Neuronal stem cell (in vitro differentiated cells): ENCODE measurements around the gene AGFG2.
"Not testable (repeated sequence)": the region's sequence is repeated elsewhere in the genome, so short reads cannot be mapped to it uniquely, and the experiment has no call there.

Experiments used
- DNase-seq: peaks from one replicate; pipeline ENCODE4 v3.0.0-alpha.2; 2013; ENCODE audit warnings: low spot score
- H2AFZ ChIP-seq: one replicate; pipeline ENCODE4 v1.6.1; 2013; ENCODE audit warnings: mild to moderate bottlenecking, low read length, inconsistent platforms
- H2AK5ac ChIP-seq: 2 replicates; pipeline ENCODE4 v1.6.1; 2013; ENCODE audit warnings: low read depth, mild to moderate bottlenecking, inconsistent platforms, low read length, moderate library complexity, mixed read lengths
- H2BK120ac ChIP-seq: 2 replicates; pipeline ENCODE4 v1.6.1; 2013; ENCODE audit warnings: low read depth, mild to moderate bottlenecking, inconsistent platforms, low read length, moderate library complexity, mixed read lengths
- H2BK12ac ChIP-seq: one replicate; pipeline ENCODE4 v1.6.1; 2013; ENCODE audit warnings: low read length, inconsistent platforms
- H2BK15ac ChIP-seq: 2 replicates; pipeline ENCODE4 v1.6.1; 2013; ENCODE audit warnings: mild to moderate bottlenecking, low read length, inconsistent platforms, mixed read lengths
- H2BK5ac ChIP-seq: one replicate; pipeline ENCODE4 v1.6.1; 2013; ENCODE audit warnings: inconsistent platforms, mild to moderate bottlenecking, low read length, moderate library complexity
- H3K14ac ChIP-seq: one replicate; pipeline ENCODE4 v1.6.1; 2013; ENCODE audit warnings: low read length, inconsistent platforms
- H3K18ac ChIP-seq: 2 replicates; pipeline ENCODE4 v1.6.1; 2013; ENCODE audit warnings: low read length, inconsistent platforms
- H3K23ac ChIP-seq: 2 replicates; pipeline ENCODE4 v1.6.1; 2013; ENCODE audit warnings: low read depth, mild to moderate bottlenecking, mixed read lengths, low read length, inconsistent platforms; ENCODE audit not compliant: poor library complexity
- H3K27ac ChIP-seq: replicated peaks from 3 replicates; pipeline ENCODE4 v1.5.1; 2013; ENCODE audit warnings: low read length, inconsistent platforms
- H3K27me3 ChIP-seq, 3 experiments: 2 replicates each; pipeline ENCODE4 v1.6.1; 2013; ENCODE audit warnings: low read length in 3 of 3, mild to moderate bottlenecking in 2 of 3, inconsistent platforms in 1 of 3, low read depth in 1 of 3, mixed read lengths in 1 of 3, moderate library complexity in 1 of 3; ENCODE audit not compliant: control insufficient read depth in 3 of 3, insufficient read depth in 3 of 3
- H3K36me3 ChIP-seq, 2 donors: replicated peaks in 1 of 2; 2 replicates each; pipeline ENCODE4 v1.6.1; 2013; ENCODE audit warnings: low read length in 2 of 2; ENCODE audit not compliant: control insufficient read depth in 2 of 2, insufficient read depth in 2 of 2
- H3K4ac ChIP-seq: 2 replicates; pipeline ENCODE4 v1.6.1; 2013; ENCODE audit warnings: inconsistent platforms, mild to moderate bottlenecking, low read length, moderate library complexity
- H3K4me1 ChIP-seq, 2 donors: 1 replicate in 1 of 2; 2 replicates in 1 of 2; pipeline ENCODE4 v1.6.1; 2013; ENCODE audit warnings: low read length in 2 of 2, low read depth in 1 of 2; ENCODE audit not compliant: control insufficient read depth in 2 of 2, insufficient read depth in 1 of 2
- H3K4me2 ChIP-seq: one replicate; pipeline ENCODE4 v1.6.1; 2013; ENCODE audit warnings: mild to moderate bottlenecking, low read length, inconsistent platforms; ENCODE audit not compliant: insufficient read depth, poor library complexity, severe bottlenecking
- H3K4me3 ChIP-seq, 2 donors: 2 replicates each; pipeline ENCODE4 v1.5.1; 2013; ENCODE audit warnings: low read length in 2 of 2, mild to moderate bottlenecking in 2 of 2, inconsistent platforms in 1 of 2, moderate library complexity in 1 of 2
- H3K79me1 ChIP-seq: one replicate; pipeline ENCODE4 v1.6.1; 2013; ENCODE audit warnings: low read depth, mild to moderate bottlenecking, inconsistent platforms, low read length, moderate library complexity
- H3K9ac ChIP-seq: one replicate; pipeline ENCODE4 v1.6.1; 2013; ENCODE audit warnings: mild to moderate bottlenecking, low read depth, low read length, inconsistent platforms; ENCODE audit not compliant: poor library complexity
- H3K9me3 ChIP-seq, 2 donors: replicated peaks in 1 of 2; 2 replicates each; pipeline versions ENCODE3 to v1.6.1; 2013; ENCODE audit warnings: low read length in 2 of 2, mild to moderate bottlenecking in 2 of 2, inconsistent platforms in 1 of 2, low read depth in 1 of 2, mixed read lengths in 1 of 2, moderate library complexity in 1 of 2; ENCODE audit not compliant: control insufficient read depth in 2 of 2, insufficient read depth in 1 of 2
- H4K8ac ChIP-seq: one replicate; pipeline ENCODE4 v1.6.1; 2013; ENCODE audit warnings: low read depth, mild to moderate bottlenecking, inconsistent platforms, low read length, moderate library complexity
- H4K91ac ChIP-seq: one replicate; pipeline ENCODE4 v1.6.1; 2013; ENCODE audit warnings: low read length, low read depth, mild to moderate bottlenecking, inconsistent platforms; ENCODE audit not compliant: poor library complexity
- WGBS, 2 donors: extraction: QIAGEN DNeasy Blood & Tissue Kit; methylation state at CpG; one replicate each; pipeline ENCODE4 v1.1.7; 2013; ENCODE audit warnings: missing lambda C conversion rate in 2 of 2, mixed read lengths in 1 of 2; ENCODE audit not compliant: insufficient read length in 2 of 2, insufficient replicate concordance in 1 of 2; ENCODE audit errors: extremely low coverage in 2 of 2; 5-methylcytosine and 5-hydroxymethylcytosine counted together

The AGFG2 gene

GRCh38 chr7:100546926-100547800 lies 8.2 kb downstream of the AGFG2 start:
- Histone ChIP-seq H2AFZ (no peak overlapping the region), H3K9ac (peak overlapping the region; percentile 25), H4K8ac (no peak overlapping the region), H3K18ac (no peak overlapping the region), H3K4ac (no peak overlapping the region), H2BK120ac (no peak overlapping the region), H2BK15ac (no peak overlapping the region), H4K91ac (no peak overlapping the region), H3K36me3 (peaks cover 5 to 29% of the 10 kb centered on the region in 2 donors), H2AK5ac (no peak overlapping the region), H3K27me3 (no peaks in the 10 kb centered on the region), H3K27ac (no peak overlapping the region), H3K4me3 (no peak overlapping the region), H3K4me2 (no peak overlapping the region), H3K23ac (no peak overlapping the region), H3K4me1 (peaks cover 8 to 32% of the 10 kb centered on the region in 2 donors), H2BK12ac (no peak overlapping the region), H2BK5ac (no peak overlapping the region), H3K79me1 (no peaks in the 10 kb centered on the region), H3K9me3 (no peaks in the 10 kb centered on the region), H3K14ac (no peak overlapping the region)
- DNase-seq = no peak
- WGBS, 2 donors = no CpG with 5 or more reads among the region's 9 CpGs

- H4K91ac ChIP-seq = no peak overlapping the region
- H4K8ac ChIP-seq = no peak overlapping the region
- H3K27ac ChIP-seq = no peak overlapping the region
- no peaks in the 10 kb centered on the region for H3K79me1 ChIP-seq
- no peak overlapping the region for H3K18ac ChIP-seq
- no peak overlapping the region for H2AFZ ChIP-seq
- no peak overlapping the region for H3K4me2 ChIP-seq
- no peak overlapping the region for H3K23ac ChIP-seq
- H3K4ac ChIP-seq = no peak overlapping the region
- peaks cover 8 to 32% of the 10 kb centered on the region in 2 donors for H3K4me1 ChIP-seq
- no peak overlapping the region for H2BK5ac ChIP-seq
- peaks cover 9 to 36% of the 10 kb centered on the region in 2 donors for H3K36me3 ChIP-seq
- DNase-seq = no peak
- H3K9ac ChIP-seq = no peak overlapping the region
- H2AK5ac ChIP-seq = no peak overlapping the region
- no peak overlapping the region for H2BK120ac ChIP-seq
- H3K14ac ChIP-seq = no peak overlapping the region
- no peak overlapping the region for H2BK15ac ChIP-seq
- no peak overlapping the region for H3K4me3 ChIP-seq
- WGBS, 2 donors = no CpG with 5 or more reads among the region's 2 CpGs
- H2BK12ac ChIP-seq = no peak overlapping the region
- H3K27me3 ChIP-seq = no peaks in the 10 kb centered on the region
- no peaks in the 10 kb centered on the region for H3K9me3 ChIP-seq
Measured at GRCh38 chr7:100547872-100548271, 8.9 kb downstream of the AGFG2 start.

GRCh38 chr7:100548446-100548845 lies 9.4 kb downstream of the AGFG2 start:
- Histone ChIP-seq H3K4me1 (peaks cover 8 to 32% of the 10 kb centered on the region in 2 donors), H3K36me3 (peaks cover 9 to 41% of the 10 kb centered on the region in 2 donors)
- H4K8ac ChIP-seq, H2AFZ ChIP-seq, H3K18ac ChIP-seq, H3K14ac ChIP-seq, H3K79me1 ChIP-seq, H3K27ac ChIP-seq, H3K23ac ChIP-seq, H3K4me2 ChIP-seq, DNase-seq, H2BK5ac ChIP-seq, H3K4ac ChIP-seq, H3K9ac ChIP-seq, H3K27me3 ChIP-seq, H2BK15ac ChIP-seq, H2AK5ac ChIP-seq, H2BK120ac ChIP-seq, H2BK12ac ChIP-seq, H3K9me3 ChIP-seq, H3K4me3 ChIP-seq, H4K91ac ChIP-seq: not testable (repeated sequence)
- WGBS, 2 donors = no CpG with 5 or more reads among the region's 5 CpGs

GRCh38 chr7:100552532-100552931 lies 13.5 kb downstream of the AGFG2 start:
- peaks cover 25 to 78% of the 10 kb centered on the region in 2 donors for H3K36me3 ChIP-seq
- H2BK120ac ChIP-seq = no peak overlapping the region
- H2AK5ac ChIP-seq = no peak overlapping the region
- no peak overlapping the region for H3K4me3 ChIP-seq
- no peak overlapping the region for H3K23ac ChIP-seq
- no peak for DNase-seq
- no peak overlapping the region for H2BK15ac ChIP-seq
- H3K14ac ChIP-seq = no peak overlapping the region
- H3K4ac ChIP-seq = no peak overlapping the region
- no peak overlapping the region for H3K9ac ChIP-seq
- no peak overlapping the region for H2BK12ac ChIP-seq
- no peaks in the 10 kb centered on the region for H3K27me3 ChIP-seq
- no peak overlapping the region for H4K8ac ChIP-seq
- no peak overlapping the region for H2AFZ ChIP-seq
- no peaks in the 10 kb centered on the region for H3K79me1 ChIP-seq
- H3K4me1 ChIP-seq = peaks cover 0 to 5% of the 10 kb centered on the region in 2 donors
- H3K4me2 ChIP-seq = no peak overlapping the region
- no peak overlapping the region for H2BK5ac ChIP-seq
- H4K91ac ChIP-seq = no peak overlapping the region
- H3K9me3 ChIP-seq = no peaks in the 10 kb centered on the region
- no peak overlapping the region for H3K18ac ChIP-seq
- H3K27ac ChIP-seq = no peak overlapping the region
- no CpG with 5 or more reads among the region's 2 CpGs for WGBS, 2 donors
